Measurements from ENCODE around the gene VMAC. TPM values are rescaled to one million over a fixed set of nuclear protein-coding genes. Genes with fewer than 3 reads are reported as not detected.
"Not testable (repeated sequence)": the region's sequence is repeated elsewhere in the genome, so short reads cannot be mapped to it uniquely, and the experiment has no call there.

The VMAC gene
- total RNA-seq, 4 donors from 2014 or later, result 2.0 to 10.4 (median 4.6) TPM

- ATAC-seq (ENCODE audit: low FRiP score) (no peak), DNase-seq (ENCODE audit: low spot score) (no peak)
- TF ChIP-seq CTCF (IDR thresholded peaks at IDR 0.05), result no peak
These were observed 24.5 kb upstream of the VMAC start for GRCh38 chr19:5880196-5880595.

- no peak for TF ChIP-seq CTCF (IDR thresholded peaks at IDR 0.05)
- ATAC-seq (ENCODE audit: low FRiP score) (no peak), DNase-seq (ENCODE audit: low spot score) (peak; percentile 29)
These were observed 24.0 kb upstream of the VMAC start for GRCh38 chr19:5880604-5881078.

GRCh38 chr19:5881543-5882299 lies 23.0 kb upstream of the VMAC start:
- no peak for ATAC-seq (ENCODE audit: low FRiP score)
- no peak for TF ChIP-seq CTCF (IDR thresholded peaks at IDR 0.05)
- DNase-seq (ENCODE audit: low spot score), result no peak

GRCh38 chr19:5882421-5882968 lies 22.2 kb upstream of the VMAC start:
- ATAC-seq (ENCODE audit: low FRiP score) (no peak), DNase-seq (ENCODE audit: low spot score) (no peak)
- TF ChIP-seq CTCF (IDR thresholded peaks at IDR 0.05), result no peak

- not testable (repeated sequence) for DNase-seq (ENCODE audit: low spot score)
These were observed 21.4 kb upstream of the VMAC start for GRCh38 chr19:5883157-5883873.

GRCh38 chr19:5884065-5884811 lies 20.4 kb upstream of the VMAC start:
- ATAC-seq (ENCODE audit: low FRiP score); DNase-seq (ENCODE audit: low spot score): not testable (repeated sequence)

More at GRCh38 chr19:5883157-5883873, 21.4 kb upstream of the VMAC start:
- ATAC-seq (ENCODE audit: low FRiP score), result not testable (repeated sequence)

- TF ChIP-seq CTCF (IDR thresholded peaks at IDR 0.05), result no peak
- DNase-seq (ENCODE audit: low spot score) (no peak), ATAC-seq (ENCODE audit: low FRiP score) (no peak)
These were observed 15.2 kb upstream of the VMAC start for GRCh38 chr19:5889288-5889971.
